GM12801 (cell line): ENCODE results near the gene AFMID.

ENCODE experiments used
- TF ChIP-seq, protein P1 (sequence below): IDR thresholded peaks from one replicate; pipeline ENCODE4 v1.5.1; 2011; ENCODE audit warnings: control low read depth; ENCODE audit not compliant: insufficient read length; ENCODE audit errors: extremely low read depth

AFMID gene, protein sequence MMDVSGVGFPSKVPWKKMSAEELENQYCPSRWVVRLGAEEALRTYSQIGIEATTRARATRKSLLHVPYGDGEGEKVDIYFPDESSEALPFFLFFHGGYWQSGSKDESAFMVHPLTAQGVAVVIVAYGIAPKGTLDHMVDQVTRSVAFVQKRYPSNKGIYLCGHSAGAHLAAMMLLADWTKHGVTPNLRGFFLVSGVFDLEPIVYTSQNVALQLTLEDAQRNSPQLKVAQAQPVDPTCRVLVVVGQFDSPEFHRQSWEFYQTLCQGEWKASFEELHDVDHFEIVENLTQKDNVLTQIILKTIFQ

DNA sequence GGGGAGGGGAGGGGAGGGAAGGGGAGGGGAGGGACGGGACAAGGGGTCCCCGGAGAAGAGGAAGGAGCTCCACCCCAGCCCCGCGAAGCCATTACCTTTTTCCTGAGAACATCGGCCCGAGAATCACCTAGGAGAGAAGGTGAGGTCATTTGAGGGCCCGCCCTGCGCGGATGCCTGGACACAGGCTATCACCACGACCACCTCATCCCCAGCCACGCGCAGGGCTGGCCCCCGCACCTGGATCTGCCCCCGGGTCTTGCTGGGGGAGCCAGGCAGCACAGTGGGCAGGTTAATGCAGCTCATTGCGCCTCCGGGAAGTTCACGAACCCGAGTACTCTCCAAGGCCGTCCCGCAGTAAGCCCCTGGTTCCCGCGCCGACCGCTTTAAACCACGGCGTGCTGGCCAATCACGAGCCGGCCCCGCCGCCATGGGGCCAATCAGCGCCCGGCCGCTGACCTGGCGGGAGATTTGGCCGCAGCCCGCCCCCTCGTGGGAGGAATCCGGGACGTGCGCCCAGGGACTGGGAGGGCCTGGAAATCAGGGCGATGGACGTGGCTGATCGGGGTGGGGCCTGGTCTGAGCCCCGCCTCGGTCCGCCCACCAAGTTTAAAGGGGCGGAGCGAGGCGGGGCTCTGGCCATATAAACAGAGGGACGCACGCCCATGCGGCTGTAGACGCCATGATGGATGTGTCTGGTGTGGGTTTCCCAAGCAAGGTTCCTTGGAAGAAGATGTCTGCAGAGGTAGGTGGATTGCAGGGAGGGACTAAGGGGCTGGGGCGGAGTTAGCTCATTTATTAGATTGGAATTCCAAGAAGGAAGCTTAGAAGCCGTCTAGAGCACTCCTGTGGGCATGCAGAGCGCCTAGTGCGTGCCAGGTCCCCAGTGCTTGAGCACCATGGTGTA lies at the start of gene AFMID, which contains the start of gene TK1:
Gene AFMID, plus strand, starts transcription at position 671 of the 904 bp plus-strand sequence. Its CDS starts 9 bp downstream, at position 680.
Gene TK1, minus strand, starts transcription at position 361 of the 904 bp plus-strand sequence. Its CDS starts 58 bp downstream, at position 303.
- TF ChIP-seq, protein P1, sequence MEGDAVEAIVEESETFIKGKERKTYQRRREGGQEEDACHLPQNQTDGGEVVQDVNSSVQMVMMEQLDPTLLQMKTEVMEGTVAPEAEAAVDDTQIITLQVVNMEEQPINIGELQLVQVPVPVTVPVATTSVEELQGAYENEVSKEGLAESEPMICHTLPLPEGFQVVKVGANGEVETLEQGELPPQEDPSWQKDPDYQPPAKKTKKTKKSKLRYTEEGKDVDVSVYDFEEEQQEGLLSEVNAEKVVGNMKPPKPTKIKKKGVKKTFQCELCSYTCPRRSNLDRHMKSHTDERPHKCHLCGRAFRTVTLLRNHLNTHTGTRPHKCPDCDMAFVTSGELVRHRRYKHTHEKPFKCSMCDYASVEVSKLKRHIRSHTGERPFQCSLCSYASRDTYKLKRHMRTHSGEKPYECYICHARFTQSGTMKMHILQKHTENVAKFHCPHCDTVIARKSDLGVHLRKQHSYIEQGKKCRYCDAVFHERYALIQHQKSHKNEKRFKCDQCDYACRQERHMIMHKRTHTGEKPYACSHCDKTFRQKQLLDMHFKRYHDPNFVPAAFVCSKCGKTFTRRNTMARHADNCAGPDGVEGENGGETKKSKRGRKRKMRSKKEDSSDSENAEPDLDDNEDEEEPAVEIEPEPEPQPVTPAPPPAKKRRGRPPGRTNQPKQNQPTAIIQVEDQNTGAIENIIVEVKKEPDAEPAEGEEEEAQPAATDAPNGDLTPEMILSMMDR = no peak

DNA sequence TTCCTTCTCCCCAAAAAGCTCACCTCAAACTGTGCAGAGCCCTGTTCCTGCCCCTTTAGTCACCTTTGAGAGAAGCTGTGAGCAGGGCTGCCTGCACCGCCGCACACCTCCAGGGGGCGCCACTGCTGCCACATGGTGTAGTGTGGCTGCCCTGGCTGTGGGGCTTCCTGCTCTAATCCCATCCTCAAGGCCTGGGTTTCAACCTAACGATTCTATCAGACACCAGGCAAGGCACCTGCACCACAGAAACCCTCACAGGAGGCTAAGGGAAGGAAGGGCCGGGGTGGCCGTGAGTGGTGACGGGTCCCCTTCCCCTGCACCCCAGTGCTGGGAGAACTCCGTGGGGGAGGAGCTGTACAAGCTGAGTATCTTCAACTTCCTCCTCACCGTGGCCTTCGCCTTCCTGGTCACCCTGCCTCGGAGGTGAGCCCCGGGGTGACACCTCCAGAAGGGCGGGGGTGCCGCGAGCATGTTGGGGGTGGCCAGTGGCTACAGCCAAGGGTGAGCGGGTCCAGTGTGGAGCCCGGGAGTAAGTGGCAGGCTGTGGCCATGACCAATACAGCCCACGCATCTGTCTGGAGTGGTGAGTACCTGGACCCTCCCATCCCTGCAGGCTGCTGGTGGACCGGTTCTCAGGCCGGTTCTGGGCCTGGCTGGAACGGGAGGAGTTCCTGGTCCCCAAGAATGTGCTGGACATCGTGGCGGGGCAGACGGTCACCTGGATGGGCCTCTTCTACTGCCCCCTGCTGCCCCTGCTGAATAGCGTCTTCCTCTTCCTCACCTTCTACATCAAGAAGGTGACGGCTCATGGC lies 49.6 kb upstream of the AFMID start:
- TF ChIP-seq, protein P1 = no peak

- TF ChIP-seq, protein P1 = no peak
Measured at GRCh38 chr17:78138204-78139060, 48.7 kb upstream of the AFMID start.

- TF ChIP-seq, protein P1 = no peak
Measured at GRCh38 chr17:78140169-78141051, 46.8 kb upstream of the AFMID start.

DNA sequence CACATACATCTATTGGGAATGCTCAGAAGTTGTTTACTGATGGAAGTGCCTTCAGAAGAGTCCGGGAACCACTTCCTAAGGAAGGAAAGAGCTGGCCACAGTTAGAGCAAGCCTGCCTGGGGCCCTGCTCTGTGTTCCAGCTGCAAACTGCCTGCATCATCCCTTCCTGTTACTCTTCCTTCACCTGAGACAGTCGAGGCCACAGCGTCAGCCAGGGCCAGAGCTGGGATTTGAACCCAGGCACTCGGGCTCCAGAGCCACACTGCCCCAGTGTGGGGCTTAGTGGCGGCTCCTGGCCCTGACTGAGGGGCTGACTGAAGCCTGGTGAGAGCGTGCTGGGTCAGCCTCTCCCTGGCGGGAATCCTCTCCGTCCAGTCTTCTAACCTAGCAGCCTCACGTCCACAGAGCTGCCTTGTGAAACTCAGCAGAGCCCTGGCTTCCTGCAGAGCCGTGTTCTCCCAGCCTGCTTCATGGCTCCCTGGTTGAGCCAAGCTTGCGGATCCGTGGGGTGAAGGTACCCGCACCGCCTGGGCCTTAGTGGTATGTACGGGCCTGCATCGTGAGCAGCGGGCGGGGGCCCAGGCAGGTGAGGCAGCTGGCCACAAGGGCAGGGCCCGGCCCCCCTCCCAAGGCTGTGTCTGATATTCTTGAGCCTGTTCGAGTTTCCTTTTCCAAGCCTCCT lies 45.6 kb upstream of the AFMID start:
- TF ChIP-seq, protein P1 = no peak
